LNCAP (cell line): ENCODE results near the gene TMEM248.

Experiments
- TF ChIP-seq, protein P1 (sequence below): fragments of 450-650 bp; IDR thresholded peaks from 2 replicates; pipeline ENCODE4 v1.5.1; 2017; ENCODE audit warnings: mild to moderate bottlenecking

Gene TMEM248

DNA sequence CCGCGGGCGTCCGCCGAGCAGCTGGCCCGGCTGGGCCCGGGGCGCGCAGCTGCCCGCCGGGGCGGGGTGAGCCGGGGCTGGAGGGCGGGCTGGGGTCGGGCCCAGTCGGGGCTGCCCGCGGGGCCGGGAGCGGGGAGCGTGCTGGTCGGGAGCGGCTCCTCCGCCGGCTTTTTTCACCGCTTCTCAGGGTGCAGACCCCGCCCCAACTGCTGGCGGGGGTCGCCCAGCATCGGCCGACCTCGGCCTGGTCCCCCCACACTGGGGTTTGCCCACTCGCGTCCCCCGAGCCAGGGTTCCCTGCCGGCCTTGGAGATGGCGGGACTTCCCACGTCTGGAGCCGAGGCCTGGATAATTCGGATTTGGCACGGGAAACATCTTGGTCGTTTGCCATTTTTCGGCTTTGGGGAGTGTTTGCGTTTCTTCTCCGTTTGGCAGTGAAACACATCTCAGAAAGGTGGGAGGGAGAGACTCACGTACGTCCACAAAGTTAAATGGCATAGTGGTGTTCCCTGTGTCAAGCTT, 432 bp downstream of the TMEM248 start:
- TF ChIP-seq, protein P1, sequence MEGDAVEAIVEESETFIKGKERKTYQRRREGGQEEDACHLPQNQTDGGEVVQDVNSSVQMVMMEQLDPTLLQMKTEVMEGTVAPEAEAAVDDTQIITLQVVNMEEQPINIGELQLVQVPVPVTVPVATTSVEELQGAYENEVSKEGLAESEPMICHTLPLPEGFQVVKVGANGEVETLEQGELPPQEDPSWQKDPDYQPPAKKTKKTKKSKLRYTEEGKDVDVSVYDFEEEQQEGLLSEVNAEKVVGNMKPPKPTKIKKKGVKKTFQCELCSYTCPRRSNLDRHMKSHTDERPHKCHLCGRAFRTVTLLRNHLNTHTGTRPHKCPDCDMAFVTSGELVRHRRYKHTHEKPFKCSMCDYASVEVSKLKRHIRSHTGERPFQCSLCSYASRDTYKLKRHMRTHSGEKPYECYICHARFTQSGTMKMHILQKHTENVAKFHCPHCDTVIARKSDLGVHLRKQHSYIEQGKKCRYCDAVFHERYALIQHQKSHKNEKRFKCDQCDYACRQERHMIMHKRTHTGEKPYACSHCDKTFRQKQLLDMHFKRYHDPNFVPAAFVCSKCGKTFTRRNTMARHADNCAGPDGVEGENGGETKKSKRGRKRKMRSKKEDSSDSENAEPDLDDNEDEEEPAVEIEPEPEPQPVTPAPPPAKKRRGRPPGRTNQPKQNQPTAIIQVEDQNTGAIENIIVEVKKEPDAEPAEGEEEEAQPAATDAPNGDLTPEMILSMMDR, result no peak

DNA sequence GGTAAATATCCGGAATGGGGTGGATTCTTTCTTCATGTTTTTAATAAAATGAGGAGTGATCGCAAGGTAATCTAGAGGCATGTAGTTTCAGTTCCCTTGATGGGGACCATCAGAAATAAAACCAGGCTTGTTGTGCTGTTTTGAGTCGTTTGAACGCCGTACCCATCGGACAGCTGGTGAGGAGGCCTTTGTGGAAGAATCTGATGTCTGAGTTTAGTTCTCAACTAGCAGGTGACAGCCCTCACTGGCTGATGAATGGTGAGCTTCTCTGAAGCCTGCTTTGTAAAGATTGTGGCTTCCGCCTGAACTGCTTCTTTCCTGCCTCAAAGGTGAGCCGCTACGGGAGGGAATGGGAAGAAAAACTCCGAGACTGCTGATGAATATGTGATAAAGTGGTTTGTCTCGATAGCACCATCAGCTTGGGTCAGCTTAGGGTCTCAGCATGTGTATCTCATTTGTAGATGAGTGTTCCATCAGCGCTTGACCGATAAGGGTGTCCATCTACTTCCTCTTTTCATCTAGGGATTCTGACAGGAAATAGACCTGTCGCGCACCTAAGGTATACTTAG, 977 bp downstream of the TMEM248 start:
- TF ChIP-seq, protein P1, result no peak

DNA sequence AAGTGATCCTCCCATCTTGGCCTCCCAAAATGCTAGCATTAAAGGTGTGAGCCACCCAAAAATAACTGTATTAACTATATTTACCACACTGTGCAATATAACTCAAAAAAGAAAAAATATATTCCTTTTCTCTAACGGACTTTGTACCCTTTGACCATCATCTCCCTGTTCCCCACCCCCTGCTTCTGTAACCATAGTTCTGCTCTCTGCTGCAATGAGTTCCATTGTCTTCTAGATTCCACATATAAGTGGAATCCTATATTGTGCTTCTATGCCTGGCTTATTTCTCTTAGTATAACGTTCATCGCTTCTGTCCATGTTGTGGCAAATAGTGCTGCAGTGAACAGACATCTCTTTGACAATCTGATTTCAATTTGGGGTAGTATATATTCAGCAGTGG, 4.2 kb downstream of the TMEM248 start:
- TF ChIP-seq, protein P1, result no peak

GRCh38 chr7:66927348-66927948, 6.4 kb downstream of the TMEM248 start:
- TF ChIP-seq, protein P1, result no peak

DNA sequence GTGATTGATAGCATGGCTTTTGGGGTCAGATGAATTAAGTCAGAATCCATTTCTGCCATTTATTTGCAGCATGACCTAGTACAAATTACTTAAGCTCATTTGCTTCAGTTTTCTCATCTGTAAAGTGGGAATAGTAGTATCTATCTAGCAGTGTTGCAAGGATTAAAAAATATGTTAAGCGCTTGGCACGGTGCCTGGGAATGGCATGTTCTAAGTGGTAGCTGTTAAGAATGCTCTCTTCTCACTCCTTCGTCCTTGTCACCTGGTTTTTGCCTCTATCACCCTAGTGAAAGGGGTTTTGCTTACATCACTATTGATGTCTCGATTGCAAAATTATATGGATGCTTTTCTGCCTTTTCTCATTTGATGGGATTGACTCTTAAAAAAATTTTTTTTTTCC, 7.4 kb downstream of the TMEM248 start:
- TF ChIP-seq, protein P1, result no peak

GRCh38 chr7:66929165-66929564, 8.1 kb downstream of the TMEM248 start:
- TF ChIP-seq, protein P1, result no peak

GRCh38 chr7:66929935-66930334, 8.9 kb downstream of the TMEM248 start:
- TF ChIP-seq, protein P1, result no peak
